Liver (tissue), 9 donors: ENCODE data around the gene PANX1. TPM values are rescaled to one million over a fixed set of nuclear protein-coding genes. Genes with fewer than 3 reads are reported as not detected.

Experiments used
- DNase-seq: peaks from one replicate; pipeline ENCODE4 v3.0.0-alpha.2; 2017; ENCODE audit warnings: low spot score
- H3K27ac ChIP-seq, 2 donors: one replicate each; pipeline ENCODE4 v1.7.0; 2013; ENCODE audit warnings: inconsistent platforms in 2 of 2, low read length in 2 of 2, control low read depth in 1 of 2, low read depth in 1 of 2, mild to moderate bottlenecking in 1 of 2
- H3K27me3 ChIP-seq, 4 donors: one replicate each; pipeline versions ENCODE4 v1.6.1 to v1.7.0; 2013; ENCODE audit warnings: low read length in 3 of 4, inconsistent platforms in 1 of 4, mild to moderate bottlenecking in 1 of 4, moderate library complexity in 1 of 4; ENCODE audit not compliant: control insufficient read depth in 4 of 4, insufficient read depth in 4 of 4
- H3K36me3 ChIP-seq, 4 donors: one replicate each; pipeline versions ENCODE4 v1.6.1 to v1.7.0; 2013; ENCODE audit warnings: low read length in 3 of 4, mild to moderate bottlenecking in 3 of 4, low read depth in 1 of 4, moderate library complexity in 1 of 4; ENCODE audit not compliant: control insufficient read depth in 4 of 4, insufficient read depth in 3 of 4
- H3K4me1 ChIP-seq, 4 donors: one replicate each; pipeline versions ENCODE4 v1.6.1 to v1.7.0; 2013; ENCODE audit warnings: low read length in 3 of 4, mild to moderate bottlenecking in 3 of 4, moderate library complexity in 1 of 4; ENCODE audit not compliant: control insufficient read depth in 4 of 4, insufficient read depth in 4 of 4
- H3K4me3 ChIP-seq, 3 donors: one replicate each; pipeline versions ENCODE4 v1.6.1 to v1.7.0; 2013; ENCODE audit warnings: low read length in 3 of 3, control low read depth in 1 of 3, low read depth in 1 of 3, mild to moderate bottlenecking in 1 of 3
- H3K9ac ChIP-seq, 2 donors: one replicate each; pipeline ENCODE4 v1.7.0; 2013; ENCODE audit warnings: low read length in 2 of 2, mild to moderate bottlenecking in 2 of 2, moderate library complexity in 2 of 2, control low read depth in 1 of 2, low read depth in 1 of 2
- H3K9me3 ChIP-seq, 4 donors: one replicate each; pipeline versions ENCODE4 v1.6.1 to v1.7.0; 2013; ENCODE audit warnings: low read length in 3 of 4; ENCODE audit not compliant: control insufficient read depth in 4 of 4
- EGR1 ChIP-seq, 2 donors: IDR thresholded peaks; 2 replicates each; pipeline ENCODE4 v1.6.1; 2016 to 2018; ENCODE audit warnings: antibody characterized with exemption in 2 of 2, low read depth in 2 of 2
- FOXA1 ChIP-seq: IDR thresholded peaks from 2 replicates; pipeline ENCODE4 v1.6.1; 2016; ENCODE audit warnings: antibody characterized with exemption
- GABPA ChIP-seq, 2 donors: IDR thresholded peaks in 1 of 2; conservative IDR thresholded peaks in 1 of 2; 2 replicates each; pipeline ENCODE4 v1.6.1; 2016; ENCODE audit warnings: antibody characterized with exemption in 2 of 2, mild to moderate bottlenecking in 1 of 2, moderate library complexity in 1 of 2
- HNF4G ChIP-seq: IDR thresholded peaks from 2 replicates; pipeline ENCODE4 v1.6.1; 2016; ENCODE audit warnings: antibody characterized with exemption
- JUND ChIP-seq, 2 donors: IDR thresholded peaks; 2 replicates each; pipeline ENCODE4 v1.6.1; 2016; ENCODE audit warnings: antibody characterized with exemption in 2 of 2
- SP1 ChIP-seq: IDR thresholded peaks from 2 replicates; pipeline ENCODE4 v1.6.1; 2018; ENCODE audit warnings: antibody characterized with exemption, mild to moderate bottlenecking
- YY1 ChIP-seq: IDR thresholded peaks from 2 replicates; pipeline ENCODE4 v1.6.1; 2016; ENCODE audit warnings: antibody characterized with exemption, mild to moderate bottlenecking
- WGBS: extraction: QIAGEN DNeasy Blood & Tissue Kit; methylation state at CpG from one replicate; pipeline ENCODE4 v1.1.7; 2013; 5-methylcytosine and 5-hydroxymethylcytosine counted together
- polyA plus RNA-seq, 2 donors: library from polyadenylated mRNA; stranded (reverse) in 1 of 2; unstranded in 1 of 2; fragments of 200-250 nt in 1 of 2; fragments of >200 nt in 1 of 2; fragmentation: Nextera tagmentation in 1 of 2; extraction: Ambion mirVana in 1 of 2; gene quantifications; one replicate each; pipeline versions ENCODE4 v1.2.1 to v1.2.3, GENCODE V29; 2013 to 2015
- total RNA-seq, 2 donors: library from RNA; depleted of rRNA; stranded (reverse); fragments of >200 nt; gene quantifications; one replicate each; pipeline ENCODE4 v1.2.3, GENCODE V29; 2014
- TF ChIP-seq, protein P1 (sequence below): IDR thresholded peaks from 2 replicates; pipeline ENCODE4 v1.6.1; 2016; ENCODE audit warnings: antibody characterized with exemption, mild to moderate bottlenecking
- TF ChIP-seq, protein P2 (sequence below): IDR thresholded peaks from 2 replicates; pipeline ENCODE4 v1.6.1; 2016; ENCODE audit warnings: antibody characterized with exemption
- TF ChIP-seq, protein P3 (sequence below): fragments of 150-350 bp; IDR thresholded peaks from 2 replicates; pipeline ENCODE4 v1.5.1; 2017; ENCODE audit warnings: improper control_type of control experiment, low read depth, low read length; ENCODE audit not compliant: missing input control
- TF ChIP-seq, protein P4 (sequence below): IDR thresholded peaks from 2 replicates; pipeline ENCODE4 v1.6.1; 2016; ENCODE audit warnings: antibody characterized with exemption
- TF ChIP-seq, protein P5 (sequence below): IDR thresholded peaks from 2 replicates; pipeline ENCODE4 v1.6.1; 2016; ENCODE audit warnings: antibody characterized with exemption
- donor health status: healthy.
- donor health status: healthy.
- donor health status: healthy.
- donor health status: healthy.
- donor health status: healthy.

PANX1 gene
- total and polyA plus RNA-seq, 4 donors: 6.4 to 14.1 (median 8.4) TPM

DNA sequence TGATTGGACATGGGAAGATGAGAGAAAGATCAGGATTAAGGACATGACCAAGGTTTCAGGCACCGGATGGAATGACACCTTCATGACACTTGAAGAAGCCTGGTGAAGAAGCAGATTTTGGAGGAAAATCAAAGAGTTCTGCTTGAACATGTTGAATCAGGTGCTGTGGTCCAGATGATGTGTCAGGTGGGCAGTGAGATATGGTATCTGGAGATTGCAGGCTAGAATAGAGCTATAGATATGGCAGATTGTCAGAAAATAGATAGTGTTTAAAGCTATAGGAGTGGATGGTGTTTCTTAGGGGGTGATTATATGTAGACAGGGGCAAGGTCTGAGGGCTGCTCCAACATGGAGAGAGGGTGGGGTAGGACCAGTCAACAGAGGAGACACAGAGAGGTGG lies 40.2 kb downstream of the PANX1 start:
- H3K27me3 ChIP-seq: no peaks in the 10 kb centered on the region
- H3K9me3 ChIP-seq: no peaks in the 10 kb centered on the region
- DNase-seq: no peak
- H3K27ac ChIP-seq: no peak overlapping the region
- no peak overlapping the region for H3K9ac ChIP-seq
- no peak for TF ChIP-seq EGR1 (IDR thresholded peaks at IDR 0.05; ENCODE audit: low read depth in 2 of 2)
- no peak for TF ChIP-seq JUND (IDR thresholded peaks at IDR 0.05)
- TF ChIP-seq YY1: no peak
- TF ChIP-seq SP1: no peak
- TF ChIP-seq, protein P1, sequence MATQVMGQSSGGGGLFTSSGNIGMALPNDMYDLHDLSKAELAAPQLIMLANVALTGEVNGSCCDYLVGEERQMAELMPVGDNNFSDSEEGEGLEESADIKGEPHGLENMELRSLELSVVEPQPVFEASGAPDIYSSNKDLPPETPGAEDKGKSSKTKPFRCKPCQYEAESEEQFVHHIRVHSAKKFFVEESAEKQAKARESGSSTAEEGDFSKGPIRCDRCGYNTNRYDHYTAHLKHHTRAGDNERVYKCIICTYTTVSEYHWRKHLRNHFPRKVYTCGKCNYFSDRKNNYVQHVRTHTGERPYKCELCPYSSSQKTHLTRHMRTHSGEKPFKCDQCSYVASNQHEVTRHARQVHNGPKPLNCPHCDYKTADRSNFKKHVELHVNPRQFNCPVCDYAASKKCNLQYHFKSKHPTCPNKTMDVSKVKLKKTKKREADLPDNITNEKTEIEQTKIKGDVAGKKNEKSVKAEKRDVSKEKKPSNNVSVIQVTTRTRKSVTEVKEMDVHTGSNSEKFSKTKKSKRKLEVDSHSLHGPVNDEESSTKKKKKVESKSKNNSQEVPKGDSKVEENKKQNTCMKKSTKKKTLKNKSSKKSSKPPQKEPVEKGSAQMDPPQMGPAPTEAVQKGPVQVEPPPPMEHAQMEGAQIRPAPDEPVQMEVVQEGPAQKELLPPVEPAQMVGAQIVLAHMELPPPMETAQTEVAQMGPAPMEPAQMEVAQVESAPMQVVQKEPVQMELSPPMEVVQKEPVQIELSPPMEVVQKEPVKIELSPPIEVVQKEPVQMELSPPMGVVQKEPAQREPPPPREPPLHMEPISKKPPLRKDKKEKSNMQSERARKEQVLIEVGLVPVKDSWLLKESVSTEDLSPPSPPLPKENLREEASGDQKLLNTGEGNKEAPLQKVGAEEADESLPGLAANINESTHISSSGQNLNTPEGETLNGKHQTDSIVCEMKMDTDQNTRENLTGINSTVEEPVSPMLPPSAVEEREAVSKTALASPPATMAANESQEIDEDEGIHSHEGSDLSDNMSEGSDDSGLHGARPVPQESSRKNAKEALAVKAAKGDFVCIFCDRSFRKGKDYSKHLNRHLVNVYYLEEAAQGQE: no peak
- TF ChIP-seq, protein P2, sequence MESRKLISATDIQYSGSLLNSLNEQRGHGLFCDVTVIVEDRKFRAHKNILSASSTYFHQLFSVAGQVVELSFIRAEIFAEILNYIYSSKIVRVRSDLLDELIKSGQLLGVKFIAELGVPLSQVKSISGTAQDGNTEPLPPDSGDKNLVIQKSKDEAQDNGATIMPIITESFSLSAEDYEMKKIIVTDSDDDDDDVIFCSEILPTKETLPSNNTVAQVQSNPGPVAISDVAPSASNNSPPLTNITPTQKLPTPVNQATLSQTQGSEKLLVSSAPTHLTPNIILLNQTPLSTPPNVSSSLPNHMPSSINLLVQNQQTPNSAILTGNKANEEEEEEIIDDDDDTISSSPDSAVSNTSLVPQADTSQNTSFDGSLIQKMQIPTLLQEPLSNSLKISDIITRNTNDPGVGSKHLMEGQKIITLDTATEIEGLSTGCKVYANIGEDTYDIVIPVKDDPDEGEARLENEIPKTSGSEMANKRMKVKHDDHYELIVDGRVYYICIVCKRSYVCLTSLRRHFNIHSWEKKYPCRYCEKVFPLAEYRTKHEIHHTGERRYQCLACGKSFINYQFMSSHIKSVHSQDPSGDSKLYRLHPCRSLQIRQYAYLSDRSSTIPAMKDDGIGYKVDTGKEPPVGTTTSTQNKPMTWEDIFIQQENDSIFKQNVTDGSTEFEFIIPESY: no peak
- TF ChIP-seq, protein P3, sequence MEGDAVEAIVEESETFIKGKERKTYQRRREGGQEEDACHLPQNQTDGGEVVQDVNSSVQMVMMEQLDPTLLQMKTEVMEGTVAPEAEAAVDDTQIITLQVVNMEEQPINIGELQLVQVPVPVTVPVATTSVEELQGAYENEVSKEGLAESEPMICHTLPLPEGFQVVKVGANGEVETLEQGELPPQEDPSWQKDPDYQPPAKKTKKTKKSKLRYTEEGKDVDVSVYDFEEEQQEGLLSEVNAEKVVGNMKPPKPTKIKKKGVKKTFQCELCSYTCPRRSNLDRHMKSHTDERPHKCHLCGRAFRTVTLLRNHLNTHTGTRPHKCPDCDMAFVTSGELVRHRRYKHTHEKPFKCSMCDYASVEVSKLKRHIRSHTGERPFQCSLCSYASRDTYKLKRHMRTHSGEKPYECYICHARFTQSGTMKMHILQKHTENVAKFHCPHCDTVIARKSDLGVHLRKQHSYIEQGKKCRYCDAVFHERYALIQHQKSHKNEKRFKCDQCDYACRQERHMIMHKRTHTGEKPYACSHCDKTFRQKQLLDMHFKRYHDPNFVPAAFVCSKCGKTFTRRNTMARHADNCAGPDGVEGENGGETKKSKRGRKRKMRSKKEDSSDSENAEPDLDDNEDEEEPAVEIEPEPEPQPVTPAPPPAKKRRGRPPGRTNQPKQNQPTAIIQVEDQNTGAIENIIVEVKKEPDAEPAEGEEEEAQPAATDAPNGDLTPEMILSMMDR: no peak
- no peak for TF ChIP-seq GABPA (IDR thresholded peaks at IDR 0.05 in 1 of 2, conservative IDR thresholded peaks at IDR 0.05 in 1 of 2)
- no peak for TF ChIP-seq FOXA1
- TF ChIP-seq, protein P4, sequence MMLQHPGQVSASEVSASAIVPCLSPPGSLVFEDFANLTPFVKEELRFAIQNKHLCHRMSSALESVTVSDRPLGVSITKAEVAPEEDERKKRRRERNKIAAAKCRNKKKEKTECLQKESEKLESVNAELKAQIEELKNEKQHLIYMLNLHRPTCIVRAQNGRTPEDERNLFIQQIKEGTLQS: no peak
- 100% methylated on average over 1 of the region's 1 CpG for WGBS
- H3K36me3 ChIP-seq: no peaks in the 10 kb centered on the region
- H3K4me3 ChIP-seq: no peak overlapping the region
- peaks cover 0 to 5% (median 0%) of the 10 kb centered on the region in 4 donors for H3K4me1 ChIP-seq

DNA sequence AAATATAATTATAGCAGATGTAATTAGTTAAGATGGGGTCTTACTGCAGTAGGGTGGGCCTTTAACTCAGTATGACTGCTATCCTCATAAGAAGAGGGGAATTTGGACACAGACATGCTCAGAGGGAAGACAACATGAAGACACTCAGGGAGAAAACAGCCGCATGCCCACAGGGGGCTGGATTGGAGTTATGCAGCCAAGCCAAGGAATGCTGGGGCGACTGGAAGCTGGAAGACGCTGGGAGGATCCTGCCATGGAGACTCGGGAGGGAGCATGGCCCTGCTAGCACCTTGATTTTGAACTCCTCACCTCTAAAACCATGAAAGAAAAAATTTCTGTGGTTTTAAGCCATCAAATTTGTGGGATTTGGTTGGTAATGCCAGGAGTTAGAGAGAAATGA lies 40.9 kb downstream of the PANX1 start:
- Histone ChIP-seq H3K27ac (no peak overlapping the region), H3K9ac (no peak overlapping the region), H3K4me1 (peaks cover 0 to under 1% (median 0%) of the 10 kb centered on the region in 4 donors), H3K4me3 (no peak overlapping the region), H3K27me3 (no peaks in the 10 kb centered on the region), H3K36me3 (no peaks in the 10 kb centered on the region), H3K9me3 (no peaks in the 10 kb centered on the region)
- 97% methylated on average over 4 of the region's 4 CpGs for WGBS
- no peak for DNase-seq
- TF ChIP-seq, protein P1: no peak
- no peak for TF ChIP-seq HNF4G
- TF ChIP-seq, protein P5, sequence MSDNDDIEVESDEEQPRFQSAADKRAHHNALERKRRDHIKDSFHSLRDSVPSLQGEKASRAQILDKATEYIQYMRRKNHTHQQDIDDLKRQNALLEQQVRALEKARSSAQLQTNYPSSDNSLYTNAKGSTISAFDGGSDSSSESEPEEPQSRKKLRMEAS: no peak
- TF ChIP-seq SP1: no peak
